Stomach (tissue), 9 donors: ENCODE data around the gene ZC3H6. TPM values are rescaled to one million over a fixed set of nuclear protein-coding genes. Genes with fewer than 3 reads are reported as not detected.

Experiments
- DNase-seq, 2 donors: peaks; one replicate each; pipeline versions ENCODE4 v3.0.0 to v3.0.0-alpha.2; 2013 to 2019
- H3K27ac ChIP-seq, 5 donors: fragments of 200-600 bp in 4 of 5; sonication (generic) in 4 of 5; one replicate each; pipeline ENCODE4 v1.5.1; 2013 to 2019; ENCODE audit warnings: mild to moderate bottlenecking in 1 of 5, moderate library complexity in 1 of 5
- H3K27me3 ChIP-seq, 3 donors: fragments of 200-600 bp; sonication (generic); one replicate each; pipeline ENCODE4 v1.5.1; 2017 to 2019; ENCODE audit warnings: mixed run types in 1 of 3
- H3K36me3 ChIP-seq, 4 donors: fragments of 200-600 bp; sonication (generic); 1 replicate in 3 of 4; 2 replicates in 1 of 4; pipeline ENCODE4 v1.5.1; 2016 to 2019
- H3K4me1 ChIP-seq, 4 donors: fragments of 200-600 bp; sonication (generic); one replicate each; pipeline ENCODE4 v1.5.1; 2016 to 2019
- H3K4me3 ChIP-seq, 4 donors: fragments of 200-600 bp; sonication (generic) in 3 of 4; one replicate each; pipeline ENCODE4 v1.5.1; 2016 to 2019; ENCODE audit warnings: mild to moderate bottlenecking in 1 of 4
- H3K9me3 ChIP-seq, 4 donors: fragments of 200-600 bp; sonication (generic); one replicate each; pipeline ENCODE4 v1.5.1; 2016 to 2019
- CTCF ChIP-seq, 7 experiments: fragments of 450-650 bp in 4 of 7; fragments of 200-600 bp in 3 of 7; sonication (generic) in 3 of 7; IDR thresholded peaks; one replicate each; pipeline ENCODE4 v1.5.1; 2016 to 2019; ENCODE audit warnings: antibody characterized with exemption in 7 of 7, control low read depth in 2 of 7, mild to moderate bottlenecking in 1 of 7
- EP300 ChIP-seq: sonication (generic); formaldehyde crosslinking; IDR thresholded peaks from one replicate; pipeline ENCODE4 v1.6.1; 2017; ENCODE audit warnings: antibody characterized with exemption
- POLR2A ChIP-seq, 4 donors: fragments of 450-650 bp; IDR thresholded peaks; one replicate each; pipeline ENCODE4 v1.6.1; 2016; ENCODE audit warnings: antibody characterized with exemption in 4 of 4, control low read depth in 2 of 4, mild to moderate bottlenecking in 1 of 4, moderate library complexity in 1 of 4
- POLR2AphosphoS5 ChIP-seq, 3 donors: sonication (generic); formaldehyde crosslinking; IDR thresholded peaks; one replicate each; pipeline ENCODE4 v1.6.1; 2016; ENCODE audit warnings: antibody characterized with exemption in 3 of 3
- WGBS, 5 donors: extraction: QIAGEN DNeasy Blood & Tissue Kit in 3 of 5; methylation state at CpG; one replicate each; pipeline versions ENCODE4 v1.1.5 to v1.1.7; 2013 to 2018; 5-methylcytosine and 5-hydroxymethylcytosine counted together
- intact Hi-C: fragments of 100-400 bp; cut with DNase I; formaldehyde crosslinking; loops from one replicate; pipeline ENCODE4 v1.15.1; 2023; ENCODE audit warnings: low total_unique reads
- polyA plus RNA-seq, 3 donors: library from polyadenylated mRNA; stranded (reverse); fragments of 200-250 nt; gene quantifications; one replicate each; pipeline ENCODE4 v1.2.3, GENCODE V29; 2013
- total RNA-seq, 5 donors: library from RNA; depleted of rRNA; stranded (reverse); fragments of >200 nt; gene quantifications; one replicate each; pipeline versions ENCODE4 v1.1.0 to v1.2.3, GENCODE V29; 2014 to 2016
- donor health status: healthy with polysubstance abuse.
- donor health status: Bipolar disorder and iron deficiency.
- donor health status: healthy.

Gene ZC3H6
- total and polyA plus RNA-seq, 8 donors = 0.61 to 15.6 (median 2.9) TPM

- Histone ChIP-seq H3K27me3 (no peaks in the 10 kb centered on the region), H3K27ac (no peak overlapping the region)
Measured at GRCh38 chr2:112301171-112301584, 25.8 kb downstream of the ZC3H6 start.

GRCh38 chr2:112301973-112302372 lies 26.6 kb downstream of the ZC3H6 start:
- Histone ChIP-seq H3K9me3 (no peaks in the 10 kb centered on the region), H3K4me1 (peaks cover 4 to 21% (median 7%) of the 10 kb centered on the region in 4 donors), H3K27me3 (no peaks in the 10 kb centered on the region), H3K4me3 (no peak overlapping the region), H3K36me3 (peaks cover 0 to 25% (median 13%) of the 10 kb centered on the region in 4 donors), H3K27ac (no peak overlapping the region)
- TF ChIP-seq EP300 (no peak), CTCF (IDR thresholded peaks at IDR 0.05) (no peak), POLR2A (IDR thresholded peaks at IDR 0.05) (no peak), POLR2AphosphoS5 (IDR thresholded peaks at IDR 0.05) (no peak)
- intact Hi-C loops = no loop called here
- DNase-seq = no peak

More at GRCh38 chr2:112301171-112301584, 25.8 kb downstream of the ZC3H6 start:
- intact Hi-C loops = no loop called here
- Histone ChIP-seq H3K4me1 (peaks cover 4 to 21% (median 10%) of the 10 kb centered on the region in 4 donors), H3K9me3 (no peaks in the 10 kb centered on the region), H3K36me3 (peaks cover 0 to 20% (median 10%) of the 10 kb centered on the region in 4 donors), H3K4me3 (no peak overlapping the region)
- DNase-seq = no peak
- TF ChIP-seq POLR2AphosphoS5 (IDR thresholded peaks at IDR 0.05) (no peak), POLR2A (IDR thresholded peaks at IDR 0.05) (no peak), EP300 (no peak), CTCF (IDR thresholded peaks at IDR 0.05) (no peak)

- no peaks in the 10 kb centered on the region for H3K9me3 ChIP-seq
- WGBS, 5 donors = 49 to 72% (median 53%) methylated on average over 2 of the region's 2 CpGs
- H3K27me3 ChIP-seq = no peaks in the 10 kb centered on the region
- peaks cover 0 to 39% (median 20%) of the 10 kb centered on the region in 4 donors for H3K36me3 ChIP-seq
- H3K4me3 ChIP-seq = no peak overlapping the region
- DNase-seq = no peak
- TF ChIP-seq EP300 = no peak
- no peak for TF ChIP-seq POLR2A (IDR thresholded peaks at IDR 0.05)
- no peak for TF ChIP-seq CTCF (IDR thresholded peaks at IDR 0.05)
- TF ChIP-seq POLR2AphosphoS5 (IDR thresholded peaks at IDR 0.05) = no peak
- intact Hi-C loops = no loop called here
- no peak overlapping the region for H3K27ac ChIP-seq
- H3K4me1 ChIP-seq = peaks cover 4 to 21% (median 7%) of the 10 kb centered on the region in 4 donors
Measured at GRCh38 chr2:112304298-112304941, 29.0 kb downstream of the ZC3H6 start.

- no peak overlapping the region for H3K4me3 ChIP-seq
- H3K4me1 ChIP-seq = peaks cover 4 to 21% (median 7%) of the 10 kb centered on the region in 4 donors
- peaks cover 0 to 43% (median 26%) of the 10 kb centered on the region in 4 donors for H3K36me3 ChIP-seq
- DNase-seq = no peak
- TF ChIP-seq CTCF (IDR thresholded peaks at IDR 0.05) (no peak), POLR2A (IDR thresholded peaks at IDR 0.05) (no peak)
- H3K9me3 ChIP-seq = no peaks in the 10 kb centered on the region
- no peaks in the 10 kb centered on the region for H3K27me3 ChIP-seq
- H3K27ac ChIP-seq = no peak overlapping the region
- 95 to 100% (median 96%) methylated on average over 1 of the region's 1 CpG for WGBS, 5 donors
- intact Hi-C loops = no loop called here
Measured at GRCh38 chr2:112305132-112305531, 29.7 kb downstream of the ZC3H6 start.
